KBM-7 (cell line): ENCODE results near the gene ORMDL1.
"Not testable (repeated sequence)": the region's sequence is repeated elsewhere in the genome, so short reads cannot be mapped to it uniquely, and the experiment has no call there.

Source experiments
- DNase-seq: peaks from one replicate; pipeline ENCODE4 v3.0.0-alpha.2; 2015
- in situ Hi-C: fragments of 300-500 bp; cut with MboI; formaldehyde crosslinking; loops from 2 replicates; pipeline ENCODE4 v1.14.3; 2020; ENCODE audit warnings: low sequenced_read_pairs, low pct_unique_long_range_greater_than_20kb, mixed read lengths

ORMDL1 gene

DNA sequence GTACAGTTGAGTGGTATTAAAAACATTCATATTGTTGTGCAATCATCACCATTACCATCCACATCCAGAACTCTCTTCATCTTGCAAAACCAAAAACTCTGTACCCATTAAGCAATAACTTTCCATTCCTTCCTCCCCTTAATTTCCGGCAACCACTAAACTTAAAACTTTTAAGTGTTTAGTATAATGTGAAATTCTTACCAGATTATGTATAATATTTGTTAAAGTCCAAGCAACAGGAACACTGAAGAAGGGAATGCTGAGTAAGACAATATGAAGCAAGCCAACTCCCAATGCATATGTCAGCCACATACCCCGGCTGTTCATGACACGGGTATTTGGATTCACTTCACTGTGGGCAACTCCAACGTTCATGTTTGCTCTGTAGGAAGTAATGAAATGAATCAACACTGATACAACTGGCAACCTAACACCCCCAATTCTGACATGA lies 1.9 kb downstream of the ORMDL1 start:
- in situ Hi-C loops, result no loop called here
- peak; percentile 7 for DNase-seq

DNA sequence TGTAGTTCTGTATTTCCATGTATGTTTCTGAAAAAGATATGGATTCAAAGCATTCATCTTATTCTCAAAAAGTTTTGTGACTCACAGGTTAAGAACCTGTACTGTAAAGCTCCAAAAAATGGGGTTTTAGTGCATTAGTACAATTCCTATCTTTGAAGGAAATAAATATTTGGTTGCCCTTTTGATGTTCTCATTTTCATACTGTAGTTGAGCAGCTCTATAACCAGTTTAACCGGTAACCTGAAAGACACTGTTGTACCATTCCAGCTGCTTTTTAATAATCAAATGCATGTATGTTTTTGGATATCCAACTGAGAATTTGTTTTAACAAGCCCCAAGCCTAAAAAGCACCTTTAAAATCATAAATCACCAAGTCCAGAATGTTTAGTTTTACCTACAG lies 11.9 kb downstream of the ORMDL1 start:
- in situ Hi-C loops, result no loop called here
- no peak for DNase-seq

DNA sequence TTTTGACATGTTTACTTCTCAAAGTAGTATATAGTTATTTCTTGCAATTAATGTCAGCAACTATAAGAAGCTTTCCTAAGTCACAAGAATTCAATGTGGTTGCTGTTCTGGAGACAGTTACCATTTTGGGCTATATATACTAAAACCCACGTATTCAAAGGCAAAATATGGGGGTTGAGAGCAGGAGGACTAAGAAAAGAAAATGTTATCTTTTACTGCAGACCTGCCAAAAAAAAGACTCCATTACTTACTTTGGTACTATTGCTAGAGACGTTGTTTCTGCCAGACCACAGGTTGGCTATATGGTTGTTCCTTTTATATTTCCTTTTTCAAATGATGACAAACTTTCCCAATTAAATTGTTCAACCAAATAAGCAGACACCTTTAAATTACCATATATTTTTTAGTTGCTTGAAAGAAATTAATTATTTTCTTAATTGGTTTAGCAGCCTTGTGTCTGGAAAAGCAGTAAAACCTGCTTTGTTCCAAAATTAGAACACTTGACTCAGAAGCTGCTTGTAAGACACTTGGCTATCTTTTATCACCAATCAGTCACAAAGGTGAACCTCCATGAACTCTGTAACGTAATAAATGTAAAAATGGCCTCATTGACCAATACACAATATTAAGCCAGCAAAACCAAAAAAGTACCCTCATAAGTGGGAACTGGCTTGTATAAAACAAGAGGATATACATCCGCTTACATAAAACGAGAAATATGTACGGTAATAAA lies 13.4 kb downstream of the ORMDL1 start:
- in situ Hi-C loops, result no loop called here
- no peak for DNase-seq

- peak; percentile 18 for DNase-seq
- in situ Hi-C loops, result no loop called here
Observed at GRCh38 chr2:189763908-189764661, 20.1 kb downstream of the ORMDL1 start.

DNA sequence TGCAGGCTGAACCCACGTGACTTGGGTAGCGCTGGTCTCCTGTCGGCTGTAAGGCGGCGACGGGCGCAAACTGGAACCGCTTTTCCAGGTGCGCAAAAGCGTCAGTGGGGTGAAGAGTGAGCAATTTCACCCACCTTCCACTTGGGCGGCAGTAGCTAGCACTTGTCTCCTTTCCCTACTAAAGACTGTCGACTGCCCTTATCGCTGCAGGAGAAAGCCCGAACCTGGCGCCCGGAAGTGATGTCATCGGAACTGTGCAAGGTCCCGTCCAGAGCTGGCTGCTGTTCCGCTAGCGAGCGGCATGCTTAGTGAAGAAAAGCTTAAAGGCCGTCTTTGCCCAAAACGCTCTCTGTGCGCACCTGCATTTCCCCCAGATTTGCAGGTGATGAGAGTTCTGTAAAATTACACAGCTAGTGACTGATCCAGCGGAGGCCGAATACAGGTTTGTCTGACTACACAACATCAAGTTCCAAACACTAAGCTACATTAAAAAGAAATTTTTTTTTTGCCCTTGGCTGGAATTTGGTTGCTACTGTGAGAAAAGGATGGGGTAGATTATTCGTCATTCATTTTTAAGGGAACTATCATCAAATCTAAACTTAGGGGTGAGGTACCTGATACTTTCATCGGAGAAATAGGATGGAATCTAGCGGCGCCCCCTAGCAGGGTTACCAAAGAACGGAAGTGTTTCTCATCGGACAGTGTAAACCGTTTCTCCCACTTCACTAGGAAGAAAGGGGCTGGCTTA lies 21.4 kb downstream of the ORMDL1 start, which contains the start of gene OSGEPL1:
TSS of gene OSGEPL1 (minus strand) at position 242 of the 748 bp plus-strand sequence. CDS start 1,152 bp downstream, outside the sequence.
- in situ Hi-C loops, result no loop called here
- DNase-seq, result peak; percentile 96

GRCh38 chr2:189762229-189762550 lies 21.9 kb downstream of the ORMDL1 start:
- no peak for DNase-seq

GRCh38 chr2:189760154-189760553 lies 24.0 kb downstream of the ORMDL1 start:
- in situ Hi-C loops, DNase-seq: not testable (repeated sequence)

More at GRCh38 chr2:189762229-189762550, 21.9 kb downstream of the ORMDL1 start:
- in situ Hi-C loops, result no loop called here

DNA sequence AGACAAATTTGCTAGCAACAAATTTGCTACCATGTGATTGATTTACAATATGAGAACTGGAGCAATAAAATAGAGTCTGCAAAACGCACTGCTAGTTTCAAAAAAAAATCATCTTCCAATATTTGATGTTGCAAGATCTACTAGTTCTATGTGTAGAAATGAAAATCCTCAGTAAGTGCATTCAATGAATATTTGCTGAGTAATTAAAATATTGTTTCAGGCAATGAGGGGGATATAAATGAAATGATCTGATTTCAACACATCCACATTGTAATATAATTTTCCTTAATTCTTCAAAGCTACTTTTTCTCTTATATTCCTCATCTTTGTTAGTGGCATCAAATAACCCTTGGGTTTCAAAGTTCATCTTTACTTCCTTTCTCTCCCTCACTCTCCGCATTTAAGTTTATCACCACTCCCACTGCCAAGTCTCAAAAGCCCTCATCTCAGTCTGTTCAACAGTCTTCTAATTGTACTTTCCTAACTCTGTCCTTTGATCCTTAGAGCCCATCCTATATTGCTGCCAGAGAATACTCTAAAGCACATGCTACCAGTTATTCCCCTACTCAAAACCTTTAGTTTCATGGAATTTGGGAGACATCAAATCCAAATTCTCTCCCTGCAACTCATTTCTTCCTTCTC lies 27.7 kb downstream of the ORMDL1 start:
- no peak for DNase-seq
- in situ Hi-C loops, result no loop called here

DNA sequence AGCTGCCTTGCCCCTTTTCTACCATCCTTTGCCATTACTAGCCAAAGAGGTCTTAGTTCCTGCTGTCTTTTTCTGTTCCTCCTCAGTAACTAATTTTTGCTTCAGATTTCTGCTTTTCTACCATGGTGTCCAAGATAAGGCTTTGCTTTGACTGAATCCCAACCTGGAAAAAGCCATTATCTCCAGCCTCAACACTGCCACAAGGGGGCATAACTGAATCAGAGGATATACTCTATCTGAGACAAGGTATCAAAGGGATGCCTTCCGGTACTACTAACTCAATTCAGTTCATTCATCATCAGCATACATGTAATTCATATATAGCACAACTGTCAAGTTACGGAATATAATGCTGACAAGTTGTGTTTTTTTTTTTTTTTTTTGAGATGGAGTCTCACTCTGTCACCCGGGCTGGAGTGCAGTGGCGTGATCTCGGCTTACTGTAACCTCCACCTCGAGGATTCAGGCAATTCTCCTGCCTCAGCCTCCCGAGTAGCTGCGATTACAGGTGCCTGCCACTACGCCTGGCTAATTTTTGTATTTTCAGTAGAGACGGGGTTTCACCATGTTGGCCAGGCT lies 33.0 kb downstream of the ORMDL1 start:
- DNase-seq, result peak; percentile 52
- in situ Hi-C loops, result no loop called here

DNA sequence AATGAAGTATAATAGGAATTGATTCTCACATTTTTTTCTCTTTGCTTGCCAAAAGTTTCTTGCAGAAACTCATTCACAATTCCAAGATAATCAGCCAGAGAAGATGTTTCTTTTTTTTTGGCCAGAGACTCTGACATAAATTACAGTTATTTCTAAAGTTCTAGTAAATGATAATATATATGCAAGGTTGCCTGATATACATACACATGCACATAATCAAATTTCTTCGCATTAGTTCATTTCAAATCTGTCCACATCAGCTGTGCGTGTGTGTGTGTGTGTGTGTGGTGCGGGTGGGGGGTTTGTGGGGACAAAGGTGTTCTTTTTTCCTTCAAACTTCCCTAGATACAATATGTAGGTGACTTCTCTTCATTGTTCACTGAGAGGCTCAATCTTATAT lies 54.7 kb downstream of the ORMDL1 start:
- in situ Hi-C loops, result no loop called here
- DNase-seq, result no peak

DNA sequence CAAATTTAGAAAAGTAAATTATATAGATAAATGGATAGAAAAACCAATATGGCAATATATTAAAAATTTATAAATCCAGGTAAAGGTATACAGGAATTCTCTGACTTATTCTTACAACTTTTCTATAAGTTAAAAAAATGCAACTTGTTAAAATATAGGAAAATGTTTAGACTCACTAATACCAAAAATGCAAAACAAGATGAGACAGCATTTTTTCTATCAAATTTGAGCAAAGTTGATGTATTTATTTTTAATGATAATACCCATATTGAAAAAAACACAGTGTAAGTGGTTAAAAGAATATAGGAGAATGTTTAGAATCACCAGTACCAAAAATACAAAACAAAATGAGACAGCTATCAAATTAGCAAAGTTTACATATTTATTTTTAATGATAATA lies 57.3 kb downstream of the ORMDL1 start:
- in situ Hi-C loops, result no loop called here
- DNase-seq, result no peak

DNA sequence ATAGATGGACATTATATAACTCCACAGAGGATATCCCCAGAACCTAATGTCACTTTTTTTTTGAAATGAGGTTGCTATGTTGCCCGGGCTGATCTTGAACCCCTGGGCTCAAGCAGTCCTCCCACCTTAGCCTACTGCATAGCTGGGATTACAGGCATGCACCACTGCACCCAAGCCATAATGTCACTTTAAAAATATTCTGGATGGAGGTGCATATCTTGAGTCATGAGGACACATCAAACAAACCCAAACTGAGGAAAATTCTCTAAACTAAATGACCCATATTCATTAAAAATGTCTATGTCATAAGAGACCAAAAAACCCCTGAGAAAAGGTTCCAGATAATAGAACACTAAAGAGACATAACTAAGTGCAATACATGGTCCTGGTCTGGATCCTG lies 57.9 kb downstream of the ORMDL1 start:
- in situ Hi-C loops, result no loop called here
- no peak for DNase-seq

GRCh38 chr2:189723192-189723591 lies 60.9 kb downstream of the ORMDL1 start:
- in situ Hi-C loops, result no loop called here
- DNase-seq, result no peak
